ENCODE data around the gene FSHB.
"Not testable (repeated sequence)": the region's sequence is repeated elsewhere in the genome, so short reads cannot be mapped to it uniquely, and the experiment has no call there.

The FSHB gene

DNA sequence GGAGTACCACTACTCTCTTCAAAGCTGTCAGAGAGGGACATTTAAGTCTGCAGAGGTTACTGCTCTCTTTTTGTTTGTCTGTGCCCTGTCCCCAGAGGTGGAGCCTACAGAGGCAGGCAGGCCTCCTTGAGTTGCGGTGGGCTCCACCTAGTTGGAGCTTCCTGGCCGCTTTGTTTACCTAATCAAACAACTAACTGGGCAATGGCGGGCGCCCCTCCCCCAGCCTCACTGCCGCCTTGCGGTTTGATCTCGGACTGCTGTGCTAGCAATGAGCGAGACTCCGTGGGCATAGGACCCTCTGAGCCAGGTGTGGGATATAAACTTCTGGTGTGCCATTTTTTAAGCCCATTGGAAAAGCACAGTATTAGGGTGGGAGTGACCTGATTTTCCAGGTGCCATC is 37.8 kb downstream of the FSHB start:
- not testable (repeated sequence) for DNase-seq (ENCODE audit: low spot score)

GRCh38 chr11:30270671-30271070 is 39.9 kb downstream of the FSHB start:
- no peak for DNase-seq (ENCODE audit: low spot score)

DNA sequence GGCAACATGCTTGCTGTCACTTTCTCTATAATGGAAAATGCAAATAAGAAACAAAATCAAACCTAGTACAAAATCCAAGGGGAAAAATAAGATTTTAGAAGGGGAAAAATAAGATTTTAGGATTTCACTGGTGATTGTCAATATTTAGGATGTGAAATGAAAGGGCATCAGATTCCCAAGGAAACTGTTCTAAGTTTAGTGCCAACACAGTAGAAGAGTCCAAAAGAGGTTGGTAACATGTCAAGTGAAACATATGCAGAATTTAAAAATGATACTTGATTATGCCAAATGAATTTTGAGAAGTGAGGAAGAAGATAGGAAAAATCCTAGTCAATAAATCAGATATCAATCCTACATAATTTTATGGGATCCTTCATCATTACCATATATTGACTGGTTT is 46.4 kb downstream of the FSHB start:
- no peak for DNase-seq (ENCODE audit: low spot score)

- no peak for DNase-seq (ENCODE audit: low spot score)
Measured at GRCh38 chr11:30279796-30280195, 49.0 kb downstream of the FSHB start.

DNA sequence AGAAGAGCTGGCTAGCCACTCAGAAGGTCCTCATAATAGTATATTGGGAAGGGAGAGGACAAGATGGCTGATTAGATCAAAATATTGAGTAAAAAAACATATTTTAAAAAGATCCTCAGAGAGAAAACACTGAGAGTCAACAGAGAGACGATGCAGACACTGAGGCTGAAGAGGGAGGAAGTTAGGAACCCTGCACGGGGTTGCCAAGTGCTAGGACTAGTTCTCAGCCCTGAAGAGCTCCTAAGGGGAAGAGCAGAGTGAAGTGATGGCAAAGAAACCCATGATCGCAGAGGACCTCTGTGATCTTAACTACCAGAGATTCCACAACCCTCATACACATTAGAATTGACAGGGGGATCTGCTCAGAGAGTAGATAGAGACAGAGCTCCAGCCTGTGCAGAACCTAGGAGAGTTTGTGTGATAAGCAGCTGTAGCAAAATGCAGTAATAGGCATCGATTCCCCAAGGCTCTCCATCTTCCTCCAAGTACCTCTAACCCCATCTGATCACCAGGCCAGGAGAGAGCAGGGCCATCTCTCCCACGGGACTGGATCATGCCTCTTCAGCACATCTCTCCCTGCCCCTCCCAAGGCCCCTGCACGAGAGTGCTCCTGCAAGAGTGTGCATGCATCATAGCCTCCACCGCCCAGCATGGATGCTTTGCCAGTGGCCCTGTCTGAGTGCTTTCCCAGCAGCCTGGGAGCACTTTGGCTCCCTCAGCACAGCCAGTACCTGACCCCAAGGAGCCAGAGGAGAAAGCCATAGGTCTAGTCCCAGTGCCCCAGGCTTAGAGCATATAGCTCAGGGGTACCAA is 50.9 kb downstream of the FSHB start:
- no peak for DNase-seq (ENCODE audit: low spot score)

DNA sequence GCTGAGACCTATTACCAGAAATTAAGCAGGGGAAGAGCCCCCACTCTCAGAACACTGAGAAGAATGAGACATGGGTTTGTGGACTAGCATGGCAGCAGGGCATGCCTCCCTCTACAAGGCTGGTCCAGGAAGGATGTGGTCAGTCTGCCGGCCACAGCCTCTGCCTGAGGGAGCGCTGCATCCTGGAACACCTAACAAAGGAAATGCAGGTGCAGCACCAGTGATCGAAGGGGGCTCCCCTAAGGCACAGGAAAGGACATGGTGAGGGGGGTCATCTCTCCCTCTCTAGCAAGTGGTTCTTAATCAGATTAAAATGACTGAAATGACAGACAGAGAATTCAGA is 51.4 kb downstream of the FSHB start:
- no peak for DNase-seq (ENCODE audit: low spot score)
